ENCODE results near the gene PGBD5. TPM values are rescaled to one million over a fixed set of nuclear protein-coding genes. Genes with fewer than 3 reads are reported as not detected.
A peak's percentile ranks its signal among the peaks of the same experiment; 100 is the strongest.

The PGBD5 gene
- polyA plus RNA-seq, 1 of the 3 experiments (the other 2 are of a cell fraction): 0.15 TPM

DNA sequence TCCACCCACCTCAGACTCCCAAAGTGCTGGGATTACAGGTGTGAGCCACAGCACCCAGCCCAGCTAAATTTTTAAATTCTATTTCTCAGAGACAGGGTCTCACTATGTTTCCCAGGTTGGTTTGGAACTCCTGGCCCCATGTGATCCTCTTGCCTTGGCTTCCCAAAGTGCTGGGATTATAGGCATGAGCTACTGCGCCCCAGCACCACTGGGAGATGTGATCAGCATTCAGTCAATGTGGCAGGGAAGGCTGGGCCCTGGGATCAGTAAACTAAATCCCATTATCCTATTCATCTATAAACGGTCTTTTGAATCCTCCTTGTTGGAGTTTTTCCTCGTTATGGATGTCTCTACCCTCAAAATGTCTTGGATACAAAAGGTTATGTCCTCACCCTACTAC lies 113.5 kb downstream of the PGBD5 start:
- no peaks in the 10 kb centered on the region for H3K27me3 ChIP-seq (ENCODE audit: insufficient read depth)
- no peaks in the 10 kb centered on the region for H3F3A ChIP-seq (replicated peaks; ENCODE audit: insufficient read depth)
- ChIA-PET POLR2A (no interaction called here), CTCF (interaction anchor here (1.1 to 1.9 kb wide), 2 partner anchors 651 to 654 kb away, joined by 3 to 11 read pairs; no protein-coding TSS in a partner anchor)
- no peak overlapping the region for H3K9ac ChIP-seq
- H3K79me2 ChIP-seq (ENCODE audit: insufficient read depth): no peaks in the 10 kb centered on the region
- TF ChIP-seq, protein P1, sequence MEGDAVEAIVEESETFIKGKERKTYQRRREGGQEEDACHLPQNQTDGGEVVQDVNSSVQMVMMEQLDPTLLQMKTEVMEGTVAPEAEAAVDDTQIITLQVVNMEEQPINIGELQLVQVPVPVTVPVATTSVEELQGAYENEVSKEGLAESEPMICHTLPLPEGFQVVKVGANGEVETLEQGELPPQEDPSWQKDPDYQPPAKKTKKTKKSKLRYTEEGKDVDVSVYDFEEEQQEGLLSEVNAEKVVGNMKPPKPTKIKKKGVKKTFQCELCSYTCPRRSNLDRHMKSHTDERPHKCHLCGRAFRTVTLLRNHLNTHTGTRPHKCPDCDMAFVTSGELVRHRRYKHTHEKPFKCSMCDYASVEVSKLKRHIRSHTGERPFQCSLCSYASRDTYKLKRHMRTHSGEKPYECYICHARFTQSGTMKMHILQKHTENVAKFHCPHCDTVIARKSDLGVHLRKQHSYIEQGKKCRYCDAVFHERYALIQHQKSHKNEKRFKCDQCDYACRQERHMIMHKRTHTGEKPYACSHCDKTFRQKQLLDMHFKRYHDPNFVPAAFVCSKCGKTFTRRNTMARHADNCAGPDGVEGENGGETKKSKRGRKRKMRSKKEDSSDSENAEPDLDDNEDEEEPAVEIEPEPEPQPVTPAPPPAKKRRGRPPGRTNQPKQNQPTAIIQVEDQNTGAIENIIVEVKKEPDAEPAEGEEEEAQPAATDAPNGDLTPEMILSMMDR (IDR thresholded peaks at IDR 0.05): no peak
- TF ChIP-seq FOXM1 (IDR thresholded peaks at IDR 0.05; ENCODE audit: low read depth): no peak
- no peak for TF ChIP-seq NFIC (IDR thresholded peaks at IDR 0.05; ENCODE audit: borderline replicate concordance)
- TF ChIP-seq RXRA (IDR thresholded peaks at IDR 0.05; ENCODE audit: borderline replicate concordance, low read depth): no peak
- TF ChIP-seq RFX5 (IDR thresholded peaks at IDR 0.05; ENCODE audit: low read length): no peak
- TF ChIP-seq TEAD4 (IDR thresholded peaks at IDR 0.05; ENCODE audit: borderline replicate concordance, insufficient read depth): no peak
- no peak for TF ChIP-seq JUND (IDR thresholded peaks at IDR 0.05)
- no peak for TF ChIP-seq GABPA (IDR thresholded peaks at IDR 0.05; ENCODE audit: low read depth)
- TF ChIP-seq EZH2phosphoT487 (IDR thresholded peaks at IDR 0.05; ENCODE audit: borderline replicate concordance, low read depth): no peak
- no peak for TF ChIP-seq TAF1 (IDR thresholded peaks at IDR 0.05; ENCODE audit: borderline replicate concordance, low read depth, low read length)
- TF ChIP-seq FOXJ3 (CRISPR knock-in tag; IDR thresholded peaks at IDR 0.05): no peak
- no peak for TF ChIP-seq SMC3 (IDR thresholded peaks at IDR 0.05; ENCODE audit: low read depth, low read length)
- TF ChIP-seq, protein P2, sequence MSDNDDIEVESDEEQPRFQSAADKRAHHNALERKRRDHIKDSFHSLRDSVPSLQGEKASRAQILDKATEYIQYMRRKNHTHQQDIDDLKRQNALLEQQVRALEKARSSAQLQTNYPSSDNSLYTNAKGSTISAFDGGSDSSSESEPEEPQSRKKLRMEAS (IDR thresholded peaks at IDR 0.05; ENCODE audit: low read depth): no peak
- no peak for TF ChIP-seq NRF1 (IDR thresholded peaks at IDR 0.05; ENCODE audit: low read depth, low read length)
- no peak overlapping the region for H3K4me3 ChIP-seq (ENCODE audit: low read depth in 2 of 2, low read length in 1 of 2)
- H2AFZ ChIP-seq (ENCODE audit: low read depth): no peak overlapping the region
- DNase-seq: no peak
- H3K9me2 ChIP-seq: no peaks in the 10 kb centered on the region
- H3K36me3 ChIP-seq (replicated peaks in 1 of 2; ENCODE audit: control insufficient read depth in 1 of 2, insufficient read depth in 2 of 2, low read length in 1 of 2): no peaks in the 10 kb centered on the region
- peaks cover 0 to 8% of the 10 kb centered on the region in 2 experiments; a peak in 2 of 4 replicates for H3K4me1 ChIP-seq (ENCODE audit: control insufficient read depth in 1 of 2, insufficient read depth in 2 of 2, low read depth in 1 of 2, low read length in 1 of 2)
- no peaks in the 10 kb centered on the region for H4K20me1 ChIP-seq (ENCODE audit: insufficient read depth)
- H3K4me2 ChIP-seq: no peak overlapping the region
- no peaks in the 10 kb centered on the region for H3K9me3 ChIP-seq
- no peak overlapping the region for H3K27ac ChIP-seq (ENCODE audit: low read depth in 2 of 2, low read length in 1 of 2)
- 11% methylated on average over 2 of the region's 3 CpGs for WGBS (ENCODE audit: low lambda C conversion rate)

DNA sequence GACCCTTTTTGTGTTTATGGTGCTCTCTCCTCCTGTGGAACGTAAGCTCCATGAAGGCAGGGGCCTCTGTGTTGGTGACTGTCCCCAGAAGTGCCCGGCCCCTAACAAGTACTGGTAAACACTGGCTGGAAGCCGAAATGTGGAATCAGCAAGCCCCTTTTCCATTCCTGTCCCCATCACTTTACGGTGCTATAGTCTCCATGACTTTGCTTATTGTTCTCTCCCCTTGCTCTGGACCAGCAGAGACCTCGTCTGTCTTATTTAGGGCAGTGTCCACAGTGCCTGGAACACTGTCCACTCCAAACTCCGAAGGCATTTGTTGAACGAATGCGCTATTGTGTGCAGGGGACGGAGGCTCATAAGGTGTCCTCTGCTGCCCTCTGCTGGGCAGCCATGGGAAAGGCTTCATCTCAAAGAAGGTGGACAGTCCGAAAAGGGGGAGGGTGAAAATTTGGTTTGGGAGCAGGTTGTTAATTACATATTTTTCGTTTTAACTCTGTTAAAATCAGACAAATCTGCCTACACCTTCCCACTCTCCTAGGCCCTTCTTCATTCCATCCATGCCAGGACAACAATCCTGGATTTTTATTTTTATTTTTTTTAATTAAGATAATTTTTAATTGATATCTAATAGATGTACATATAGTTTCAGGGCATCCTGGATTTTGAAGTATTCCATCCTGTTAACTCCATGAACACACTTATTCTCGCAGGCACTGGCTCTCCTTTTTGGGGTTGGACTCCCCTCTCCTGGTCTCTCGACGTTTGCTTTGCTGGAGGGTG lies 115.6 kb downstream of the PGBD5 start:
- no peaks in the 10 kb centered on the region for H3K9me3 ChIP-seq
- no peak overlapping the region for H3K4me2 ChIP-seq
- no peaks in the 10 kb centered on the region for H3K79me2 ChIP-seq (ENCODE audit: insufficient read depth)
- H3K4me3 ChIP-seq (ENCODE audit: low read depth in 2 of 2, low read length in 1 of 2): no peak overlapping the region; a peak in 1 of 4 replicates
- no peaks in the 10 kb centered on the region for H3K27me3 ChIP-seq (ENCODE audit: insufficient read depth)
- no peaks in the 10 kb centered on the region for H3K9me2 ChIP-seq
- H3K4me1 ChIP-seq (ENCODE audit: control insufficient read depth in 1 of 2, insufficient read depth in 2 of 2, low read depth in 1 of 2, low read length in 1 of 2): peaks cover 0 to 9% of the 10 kb centered on the region in 2 experiments; a peak in 2 of 4 replicates
- CTCF ChIA-PET: interaction anchor here (0.6 to 1.9 kb wide), 11 partner anchors 8 to 731 kb away, joined by 3 to 11 read pairs (median 4); no protein-coding TSS in a partner anchor
- 36% methylated on average over 14 of the region's 14 CpGs for WGBS (ENCODE audit: low lambda C conversion rate)
- no peak overlapping the region for H2AFZ ChIP-seq (ENCODE audit: low read depth)
- no peak overlapping the region for H3K27ac ChIP-seq (ENCODE audit: low read depth in 2 of 2, low read length in 1 of 2)
- H3K36me3 ChIP-seq (replicated peaks in 1 of 2; ENCODE audit: control insufficient read depth in 1 of 2, insufficient read depth in 2 of 2, low read length in 1 of 2): no peaks in the 10 kb centered on the region
- no peaks in the 10 kb centered on the region for H3F3A ChIP-seq (replicated peaks; ENCODE audit: insufficient read depth)
- POLR2A ChIA-PET: no interaction called here
- no peaks in the 10 kb centered on the region for H4K20me1 ChIP-seq (ENCODE audit: insufficient read depth)
- peak; percentile 88 for DNase-seq
- no peak overlapping the region for H3K9ac ChIP-seq
- TF ChIP-seq EZH2phosphoT487 (IDR thresholded peaks at IDR 0.05; ENCODE audit: borderline replicate concordance, low read depth): no peak
- TF ChIP-seq FOXM1 (IDR thresholded peaks at IDR 0.05; ENCODE audit: low read depth): no peak
- TF ChIP-seq, protein P3, sequence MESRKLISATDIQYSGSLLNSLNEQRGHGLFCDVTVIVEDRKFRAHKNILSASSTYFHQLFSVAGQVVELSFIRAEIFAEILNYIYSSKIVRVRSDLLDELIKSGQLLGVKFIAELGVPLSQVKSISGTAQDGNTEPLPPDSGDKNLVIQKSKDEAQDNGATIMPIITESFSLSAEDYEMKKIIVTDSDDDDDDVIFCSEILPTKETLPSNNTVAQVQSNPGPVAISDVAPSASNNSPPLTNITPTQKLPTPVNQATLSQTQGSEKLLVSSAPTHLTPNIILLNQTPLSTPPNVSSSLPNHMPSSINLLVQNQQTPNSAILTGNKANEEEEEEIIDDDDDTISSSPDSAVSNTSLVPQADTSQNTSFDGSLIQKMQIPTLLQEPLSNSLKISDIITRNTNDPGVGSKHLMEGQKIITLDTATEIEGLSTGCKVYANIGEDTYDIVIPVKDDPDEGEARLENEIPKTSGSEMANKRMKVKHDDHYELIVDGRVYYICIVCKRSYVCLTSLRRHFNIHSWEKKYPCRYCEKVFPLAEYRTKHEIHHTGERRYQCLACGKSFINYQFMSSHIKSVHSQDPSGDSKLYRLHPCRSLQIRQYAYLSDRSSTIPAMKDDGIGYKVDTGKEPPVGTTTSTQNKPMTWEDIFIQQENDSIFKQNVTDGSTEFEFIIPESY (IDR thresholded peaks at IDR 0.05; ENCODE audit: borderline replicate concordance, low read depth): no peak
- TF ChIP-seq MEF2A (IDR thresholded peaks at IDR 0.05; ENCODE audit: borderline replicate concordance, low read depth): no peak
- peak; percentile 89 for TF ChIP-seq SMC3 (IDR thresholded peaks at IDR 0.05; ENCODE audit: low read depth, low read length)
- TF ChIP-seq, protein P1 (IDR thresholded peaks at IDR 0.05): peak; percentile 92

Measured in SK-N-SH (cell line).